PC-9 (cell line): ENCODE data around the gene TCEA3. TPM values are rescaled to one million over a fixed set of nuclear protein-coding genes. Genes with fewer than 3 reads are reported as not detected.

Experiments
- BruUV-seq: library from RNA; stranded (reverse); fragments of 400-500 nt; replicated peaks from 2 replicates; lab custom pipeline; 2021; lab: Mats Ljungman, UMichigan
- CTCF ChIA-PET: fragments of 300-600 bp; sonication (Branson Sonifier 250); formaldehyde crosslinking; loops from one replicate; lab custom pipeline; 2022; ENCODE audit warnings: antibody characterized with exemption; lab: Charles Lee
- POLR2A ChIA-PET: fragments of 300-600 bp; sonication (Branson Sonifier 250); formaldehyde crosslinking; loops from one replicate; lab custom pipeline; 2022; ENCODE audit warnings: antibody characterized with exemption; ENCODE audit not compliant: unreplicated experiment; lab: Charles Lee
- DNase-seq, 2 experiments: peaks; one replicate each; pipeline versions ENCODE4 v3.0.0 to v3.0.0-alpha.2; 2015 to 2022; ENCODE audit warnings: mixed read lengths in 1 of 2
- H2AFZ ChIP-seq: fragments of 200-600 bp; sonication (generic); 2 replicates; pipeline ENCODE4 v1.8.1; 2017; ENCODE audit warnings: antibody characterized with exemption
- H3F3A ChIP-seq: fragments of 200-600 bp; sonication (generic); 2 replicates; pipeline ENCODE4 v1.8.1; 2017; ENCODE audit warnings: antibody characterized with exemption, mild to moderate bottlenecking, low read depth; ENCODE audit not compliant: insufficient read depth
- H3K27ac ChIP-seq: fragments of 200-600 bp; sonication (generic); 2 replicates; pipeline ENCODE4 v1.6.1; 2016; ENCODE audit warnings: mixed run types
- H3K27me3 ChIP-seq: fragments of 200-600 bp; sonication (generic); 2 replicates; pipeline ENCODE4 v1.6.1; 2016; ENCODE audit warnings: low read depth, mixed run types; ENCODE audit not compliant: insufficient read depth
- H3K36me3 ChIP-seq: fragments of 200-600 bp; sonication (generic); 2 replicates; pipeline ENCODE4 v1.6.1; 2016; ENCODE audit warnings: low read depth, mixed run types
- H3K4me1 ChIP-seq: fragments of 200-600 bp; sonication (generic); replicated peaks from 2 replicates; pipeline ENCODE4 v1.6.1; 2016; ENCODE audit warnings: mixed run types; ENCODE audit not compliant: insufficient read depth
- H3K4me2 ChIP-seq: fragments of 200-600 bp; sonication (generic); 2 replicates; pipeline ENCODE4 v1.6.1; 2017; ENCODE audit warnings: mixed run types
- H3K4me3 ChIP-seq: fragments of 200-600 bp; sonication (generic); 2 replicates; pipeline ENCODE4 v1.6.1; 2016; ENCODE audit warnings: mixed run types
- H3K79me2 ChIP-seq: fragments of 200-600 bp; sonication (generic); 2 replicates; pipeline ENCODE4 v1.6.1; 2017; ENCODE audit warnings: low read depth, mixed run types
- H3K9me2 ChIP-seq: fragments of 200-600 bp; sonication (generic); 2 replicates; pipeline ENCODE4 v1.8.1; 2017; ENCODE audit warnings: mild to moderate bottlenecking; ENCODE audit not compliant: insufficient read depth
- H3K9me3 ChIP-seq: fragments of 200-600 bp; sonication (generic); 2 replicates; pipeline ENCODE4 v1.8.1; 2016; ENCODE audit warnings: low read depth; ENCODE audit not compliant: insufficient read depth
- H4K20me1 ChIP-seq: fragments of 200-600 bp; sonication (generic); 2 replicates; pipeline ENCODE4 v1.8.1; 2017; ENCODE audit not compliant: insufficient read depth
- CTCF ChIP-seq: fragments of 200-600 bp; sonication (generic); conservative IDR thresholded peaks from 2 replicates; pipeline ENCODE4 v1.6.1; 2017; ENCODE audit warnings: mixed run types, antibody characterized with exemption, mild to moderate bottlenecking, moderate library complexity
- EZH2 ChIP-seq: fragments of 200-600 bp; sonication (generic); IDR thresholded peaks from 2 replicates; pipeline ENCODE4 v1.8.0; 2017; ENCODE audit warnings: antibody characterized with exemption, low read depth
- intact Hi-C: fragments of 100-400 bp; cut with micrococcal nuclease; formaldehyde crosslinking; loops from one replicate; pipeline ENCODE4 v1.10.0; 2022; ENCODE audit not compliant: unreplicated experiment
- total RNA-seq: library from RNA; stranded (reverse); gene quantifications from 2 replicates; pipeline ENCODE4 v1.2.3, GENCODE V29; 2021

The TCEA3 gene
- total RNA-seq, 1 experiment from 2014 or later = 2.7 TPM

GRCh38 chr1:23472351-23473036, 47.9 kb upstream of the TCEA3 start:
- no peak for DNase-seq

GRCh38 chr1:23471473-23472075, 47.0 kb upstream of the TCEA3 start:
- POLR2A ChIA-PET = no interaction called here

More at GRCh38 chr1:23472351-23473036, 47.9 kb upstream of the TCEA3 start:
- TF ChIP-seq EZH2 = no peak
- no peak for TF ChIP-seq CTCF
- no peaks in the 10 kb centered on the region for H3K9me2 ChIP-seq
- ChIA-PET CTCF (no interaction called here), POLR2A (interaction anchor here (0.5 kb wide), 1 partner anchor 492 kb away, joined by 4 read pairs; no protein-coding TSS in a partner anchor)
- no peaks in the 10 kb centered on the region for H3K79me2 ChIP-seq
- peaks cover 19% of the 10 kb centered on the region for H3F3A ChIP-seq
- H3K36me3 ChIP-seq = no peaks in the 10 kb centered on the region
- no peak overlapping the region for H3K4me2 ChIP-seq
- H2AFZ ChIP-seq = no peak overlapping the region
- no peaks in the 10 kb centered on the region for H4K20me1 ChIP-seq
- intact Hi-C loops = no loop called here
- H3K27me3 ChIP-seq = no peaks in the 10 kb centered on the region
- H3K27ac ChIP-seq = no peak overlapping the region
- BruUV-seq = no TSS peak
- no peak overlapping the region for H3K4me3 ChIP-seq
- no peaks in the 10 kb centered on the region for H3K9me3 ChIP-seq
- H3K4me1 ChIP-seq = peaks cover 36% of the 10 kb centered on the region

More at GRCh38 chr1:23471473-23472075, 47.0 kb upstream of the TCEA3 start:
- CTCF ChIA-PET = no interaction called here
- intact Hi-C loops = no loop called here
- no peak overlapping the region for H2AFZ ChIP-seq
- no peaks in the 10 kb centered on the region for H3K79me2 ChIP-seq
- no peaks in the 10 kb centered on the region for H3K27me3 ChIP-seq
- no peaks in the 10 kb centered on the region for H3K9me3 ChIP-seq
- H4K20me1 ChIP-seq = no peaks in the 10 kb centered on the region
- TF ChIP-seq EZH2 (no peak), CTCF (no peak)
- no peak overlapping the region for H3K4me2 ChIP-seq
- no peak for DNase-seq
- H3K36me3 ChIP-seq = no peaks in the 10 kb centered on the region
- no TSS peak for BruUV-seq
- no peaks in the 10 kb centered on the region for H3K9me2 ChIP-seq
- H3K4me1 ChIP-seq = peaks cover 29% of the 10 kb centered on the region
- no peak overlapping the region for H3K4me3 ChIP-seq
- peaks cover 11% of the 10 kb centered on the region; the same call in 1 of the 2 replicates for H3F3A ChIP-seq
- H3K27ac ChIP-seq = no peak overlapping the region
